Activated naive CD4-positive, alpha-beta T cell treated with anti-CD3 and anti-CD28 coated beads for 36 hours (primary cell): ENCODE data around the gene CD40LG. TPM values are rescaled to one million over a fixed set of nuclear protein-coding genes. Genes with fewer than 3 reads are reported as not detected.
A peak's percentile ranks its signal among the peaks of the same experiment; 100 is the strongest.

Source experiments
- CTCF ChIA-PET: fragments of 350-600 bp; sonication (Branson Sonifier 250); formaldehyde crosslinking; loops from one replicate; lab custom pipeline; 2021; ENCODE audit warnings: antibody characterized with exemption; lab: Charles Lee
- DNase-seq: peaks from one replicate; pipeline ENCODE4 v3.0.0-alpha.2; 2020
- H3K27ac Mint-ChIP-seq: one replicate; pipeline ENCODE4 v1.8.0; 2021; ENCODE audit warnings: mild to moderate bottlenecking, mixed read lengths
- H3K27me3 Mint-ChIP-seq: one replicate; pipeline ENCODE4 v1.8.0; 2021; ENCODE audit warnings: low read depth, mixed read lengths
- H3K36me3 Mint-ChIP-seq: one replicate; pipeline ENCODE4 v1.8.0; 2021; ENCODE audit warnings: low read depth, mixed read lengths
- H3K4me1 Mint-ChIP-seq: one replicate; pipeline ENCODE4 v1.8.0; 2021; ENCODE audit warnings: low read depth, mixed read lengths
- H3K4me3 Mint-ChIP-seq: one replicate; pipeline ENCODE4 v1.8.0; 2021; ENCODE audit warnings: mild to moderate bottlenecking, moderate library complexity, mixed read lengths
- H3K9me3 Mint-ChIP-seq: one replicate; pipeline ENCODE4 v1.8.0; 2021; ENCODE audit warnings: mixed read lengths
- intact Hi-C: fragments of 100-400 bp; cut with micrococcal nuclease; formaldehyde crosslinking; loops from one replicate; pipeline ENCODE4 v1.15.1; 2023
- total RNA-seq, 2 experiments: library from RNA; stranded (reverse); gene quantifications; one replicate each; pipeline ENCODE4 v1.2.3, GENCODE V29; 2021

Gene CD40LG
- total RNA-seq, 2 experiments from 2014 or later = 121 to 122 TPM

DNA sequence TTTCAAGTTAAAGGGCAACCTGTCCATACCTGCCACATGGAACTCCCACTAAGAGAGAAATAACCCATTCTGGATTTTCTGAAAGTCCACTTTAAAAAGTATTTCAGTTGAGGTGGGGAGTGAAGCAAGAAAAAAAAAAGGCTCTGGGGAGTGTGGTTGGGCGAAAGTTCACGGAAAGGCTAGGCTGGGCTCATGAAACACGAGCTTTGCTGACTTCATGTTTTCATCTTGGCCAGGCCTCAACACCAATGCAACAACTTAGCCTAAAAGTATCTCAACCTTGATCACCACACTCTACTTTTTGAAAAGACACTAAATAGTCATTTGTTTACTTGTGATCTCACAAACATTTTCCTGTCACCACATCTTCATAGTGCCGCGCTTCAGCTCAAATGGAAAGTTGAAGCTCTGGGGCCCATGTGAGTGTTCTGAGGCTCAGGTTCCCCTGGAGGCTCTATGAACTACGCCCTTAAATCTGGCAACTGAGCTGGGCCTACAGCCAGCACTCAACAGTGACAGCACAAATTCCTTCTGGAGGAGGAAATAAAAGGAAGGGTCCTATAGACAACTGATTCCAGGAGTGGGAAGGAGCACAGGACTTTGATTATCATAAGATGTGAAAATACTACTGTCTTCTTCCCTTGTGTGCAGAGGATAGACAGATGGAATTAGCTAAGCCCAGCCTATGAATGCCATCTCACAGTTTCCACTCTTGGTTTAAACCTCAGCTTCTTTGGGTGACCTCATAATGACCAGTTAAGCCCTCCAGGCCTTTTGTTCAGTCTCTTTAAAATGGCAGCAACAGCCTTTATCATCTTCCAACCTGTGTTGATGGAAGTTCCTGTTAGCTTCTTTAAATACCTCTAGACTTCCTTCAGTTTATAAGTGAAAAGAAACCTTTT lies 5.1 kb downstream of the CD40LG start:
- H3K4me1 Mint-ChIP-seq = peaks cover 34% of the 10 kb centered on the region

DNA sequence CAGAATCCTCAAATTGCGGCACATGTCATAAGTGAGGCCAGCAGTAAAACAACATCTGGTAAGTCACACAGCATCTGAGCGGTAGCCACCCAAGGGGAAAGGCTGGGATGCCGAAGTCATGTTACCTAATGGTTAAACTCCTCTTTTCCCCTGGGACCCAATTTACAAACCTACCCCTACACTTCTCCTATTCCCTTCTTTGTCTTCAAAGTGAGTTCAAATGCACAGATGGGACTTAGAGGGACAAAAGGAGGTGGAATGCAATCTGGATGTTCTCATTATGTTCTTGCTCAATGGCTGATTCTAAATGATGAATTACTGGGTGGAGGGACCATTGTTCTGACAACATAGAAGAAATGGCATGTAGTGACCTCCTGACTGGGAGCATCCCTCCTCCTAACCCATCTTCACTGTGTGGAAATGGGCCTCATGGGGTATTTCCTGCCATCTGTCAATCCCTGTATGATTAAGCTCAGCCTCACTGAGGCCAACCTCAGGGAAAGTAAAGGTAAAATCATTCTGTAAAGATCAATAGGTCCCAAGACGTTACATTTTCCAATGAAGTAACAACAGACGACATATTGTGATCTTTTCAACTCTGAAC lies 8.5 kb downstream of the CD40LG start:
- peaks cover 94% of the 10 kb centered on the region for H3K36me3 Mint-ChIP-seq
- H3K4me1 Mint-ChIP-seq = peaks cover 61% of the 10 kb centered on the region
- peak overlapping the region; percentile 96 for H3K4me3 Mint-ChIP-seq
- DNase-seq = peak; percentile 43
- intact Hi-C loops = loop anchor here (5.0 kb wide), 3 partner anchors 111 to 271 kb away; partner anchors contain the start of gene HTATSF1
- CTCF ChIA-PET = interaction anchor here (0.6 to 1.5 kb wide), 2 partner anchors 39 to 79 kb away, joined by 3 to 5 read pairs; no protein-coding TSS in a partner anchor
- H3K27ac Mint-ChIP-seq = peak overlapping the region; percentile 100
- no peaks in the 10 kb centered on the region for H3K27me3 Mint-ChIP-seq
- no peaks in the 10 kb centered on the region for H3K9me3 Mint-ChIP-seq

More for the DNA sequence above, 5.1 kb downstream of the CD40LG start:
- H3K27ac Mint-ChIP-seq = peak overlapping the region; percentile 100
- H3K4me3 Mint-ChIP-seq = peak overlapping the region; percentile 96
- H3K27me3 Mint-ChIP-seq = no peaks in the 10 kb centered on the region
- CTCF ChIA-PET = interaction anchor here (0.8 kb wide), 1 partner anchor 42 kb away, joined by 3 read pairs; no protein-coding TSS in a partner anchor
- DNase-seq = peak; percentile 51
- H3K36me3 Mint-ChIP-seq = peaks cover 94% of the 10 kb centered on the region
- intact Hi-C loops = loop anchor here (1.0 kb wide), 1 partner anchor 41 kb away; no protein-coding TSS in a partner anchor
- no peaks in the 10 kb centered on the region for H3K9me3 Mint-ChIP-seq

DNA sequence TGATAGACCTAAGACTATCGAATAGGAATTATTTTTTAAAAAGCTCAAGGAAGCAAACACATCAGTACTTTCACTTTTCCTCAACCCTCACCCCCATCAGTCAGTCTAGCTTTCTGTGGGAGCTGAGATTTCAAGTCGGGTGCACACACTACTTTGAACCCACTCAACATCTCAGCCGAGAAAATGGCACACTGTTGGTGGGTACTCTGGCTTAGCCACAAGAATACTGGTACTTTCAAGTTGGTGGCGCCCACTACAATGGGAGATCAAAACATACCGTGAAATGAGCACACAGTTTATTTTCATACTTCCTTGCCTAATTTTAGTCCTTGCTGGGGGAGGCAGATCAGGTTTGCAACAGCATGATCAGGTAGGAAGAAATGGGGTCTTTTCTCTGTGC lies 10.2 kb downstream of the CD40LG start:
- Mint-ChIP-seq H3K9me3 (no peaks in the 10 kb centered on the region), H3K4me1 (peaks cover 74% of the 10 kb centered on the region), H3K27ac (peak overlapping the region; percentile 100), H3K27me3 (no peaks in the 10 kb centered on the region), H3K4me3 (peak overlapping the region; percentile 96), H3K36me3 (peaks cover 82% of the 10 kb centered on the region)
- intact Hi-C loops = loop anchor here (5.0 kb wide), 3 partner anchors 109 to 269 kb away; partner anchors contain the start of gene HTATSF1
- CTCF ChIA-PET = interaction anchor here (0.6 to 2.5 kb wide), 8 partner anchors 8 to 88 kb away, joined by 3 to 11 read pairs (median 4); no protein-coding TSS in a partner anchor
- DNase-seq = peak; percentile 34

DNA sequence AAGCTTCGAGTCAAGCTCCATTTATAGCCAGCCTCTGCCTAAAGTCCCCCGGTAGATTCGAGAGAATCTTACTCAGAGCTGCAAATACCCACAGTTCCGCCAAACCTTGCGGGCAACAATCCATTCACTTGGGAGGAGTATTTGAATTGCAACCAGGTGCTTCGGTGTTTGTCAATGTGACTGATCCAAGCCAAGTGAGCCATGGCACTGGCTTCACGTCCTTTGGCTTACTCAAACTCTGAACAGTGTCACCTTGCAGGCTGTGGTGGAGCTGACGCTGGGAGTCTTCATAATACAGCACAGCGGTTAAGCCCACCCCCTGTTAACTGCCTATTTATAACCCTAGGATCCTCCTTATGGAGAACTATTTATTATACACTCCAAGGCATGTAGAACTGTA lies 11.2 kb downstream of the CD40LG start:
- H3K4me1 Mint-ChIP-seq = peaks cover 81% of the 10 kb centered on the region
- intact Hi-C loops = loop anchor here (1.0 to 5.0 kb wide), 5 partner anchors 11 to 268 kb away; partner anchors contain the start of genes CD40LG and HTATSF1
- no peaks in the 10 kb centered on the region for H3K27me3 Mint-ChIP-seq
- DNase-seq = peak; percentile 67
- peak overlapping the region; percentile 96 for H3K4me3 Mint-ChIP-seq
- CTCF ChIA-PET = interaction anchor here (0.6 to 2.5 kb wide), 8 partner anchors 9 to 82 kb away, joined by 3 to 11 read pairs (median 4); no protein-coding TSS in a partner anchor
- peaks cover 6% of the 10 kb centered on the region for H3K9me3 Mint-ChIP-seq
- peak overlapping the region; percentile 100 for H3K27ac Mint-ChIP-seq
- peaks cover 80% of the 10 kb centered on the region for H3K36me3 Mint-ChIP-seq

DNA sequence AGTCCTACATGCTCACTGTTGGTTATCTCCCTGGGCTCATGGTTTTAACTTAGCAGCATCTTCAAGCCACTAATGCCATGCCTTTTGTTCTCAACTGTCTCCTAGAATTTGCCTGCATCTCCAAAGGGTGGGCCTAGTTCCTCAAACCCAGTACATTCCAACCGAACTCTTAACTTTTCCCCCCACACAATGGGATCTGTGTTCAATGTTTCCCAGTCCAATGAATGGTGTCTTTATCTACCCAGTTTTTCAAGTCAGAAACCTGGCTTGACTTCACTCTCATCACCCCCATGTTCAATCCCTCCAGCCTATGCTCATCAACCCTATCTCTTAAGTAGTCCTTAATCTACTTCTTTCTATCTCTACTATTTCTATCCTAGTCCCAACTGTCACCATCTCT lies 12.9 kb downstream of the CD40LG start:
- peaks cover 81% of the 10 kb centered on the region for H3K4me1 Mint-ChIP-seq
- peaks cover 76% of the 10 kb centered on the region for H3K36me3 Mint-ChIP-seq
- CTCF ChIA-PET = interaction anchor here (0.8 to 0.9 kb wide), 3 partner anchors 13 to 34 kb away, joined by 3 to 5 read pairs (median 4); no protein-coding TSS in a partner anchor
- H3K4me3 Mint-ChIP-seq = peak overlapping the region; percentile 49
- H3K27ac Mint-ChIP-seq = peak overlapping the region; percentile 100
- H3K9me3 Mint-ChIP-seq = peaks cover 13% of the 10 kb centered on the region
- intact Hi-C loops = no loop called here
- no peak for DNase-seq
- H3K27me3 Mint-ChIP-seq = no peaks in the 10 kb centered on the region

DNA sequence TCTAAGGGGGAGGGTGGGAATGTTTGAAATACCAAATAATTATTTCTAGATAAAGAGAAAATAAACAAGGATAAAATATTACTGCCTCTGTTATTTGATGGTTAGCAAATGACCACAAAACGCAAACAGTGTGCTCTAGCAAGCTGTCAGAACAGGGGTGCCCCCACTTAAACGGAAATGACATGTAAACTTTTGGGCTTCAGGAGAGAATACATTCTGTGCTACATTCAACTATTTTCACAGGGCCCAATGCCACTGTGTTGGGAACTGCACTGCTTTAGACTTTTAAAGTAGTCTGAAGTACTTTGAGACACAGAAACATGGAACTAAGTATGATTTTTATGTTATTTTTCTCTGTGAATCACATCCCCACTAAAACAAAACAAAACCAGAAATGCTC lies 14.1 kb downstream of the CD40LG start:
- intact Hi-C loops = no loop called here
- H3K4me3 Mint-ChIP-seq = no peak overlapping the region
- CTCF ChIA-PET = no interaction called here
- peaks cover 82% of the 10 kb centered on the region for H3K4me1 Mint-ChIP-seq
- H3K36me3 Mint-ChIP-seq = peaks cover 71% of the 10 kb centered on the region
- peak; percentile 38 for DNase-seq
- H3K27ac Mint-ChIP-seq = peak overlapping the region; percentile 85
- no peaks in the 10 kb centered on the region for H3K27me3 Mint-ChIP-seq
- peaks cover 13% of the 10 kb centered on the region for H3K9me3 Mint-ChIP-seq

DNA sequence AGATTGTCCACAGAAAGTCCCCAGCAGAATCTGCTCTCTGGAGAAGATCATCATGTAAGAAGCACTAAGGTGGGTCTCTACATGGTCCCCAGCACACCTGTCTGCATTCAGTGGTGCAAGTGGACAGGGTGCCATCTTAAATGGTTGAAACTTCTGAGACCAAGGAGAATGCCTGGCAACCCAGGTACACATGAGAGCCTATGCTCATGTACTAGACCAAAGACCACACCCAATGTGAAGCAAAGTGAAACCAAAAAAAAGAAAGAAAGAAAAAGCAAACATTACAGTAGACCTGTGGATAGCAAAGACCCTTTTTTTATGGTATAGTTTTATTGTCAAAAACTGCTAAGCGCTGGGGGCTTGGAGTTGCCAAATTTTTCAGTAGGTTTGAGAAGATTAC lies 15.0 kb downstream of the CD40LG start:
- Mint-ChIP-seq H3K27me3 (no peaks in the 10 kb centered on the region), H3K4me1 (peaks cover 83% of the 10 kb centered on the region), H3K27ac (peak overlapping the region; percentile 85), H3K9me3 (peaks cover 13% of the 10 kb centered on the region), H3K4me3 (no peak overlapping the region), H3K36me3 (peaks cover 71% of the 10 kb centered on the region)
- no peak for DNase-seq
- CTCF ChIA-PET = no interaction called here
- intact Hi-C loops = no loop called here

DNA sequence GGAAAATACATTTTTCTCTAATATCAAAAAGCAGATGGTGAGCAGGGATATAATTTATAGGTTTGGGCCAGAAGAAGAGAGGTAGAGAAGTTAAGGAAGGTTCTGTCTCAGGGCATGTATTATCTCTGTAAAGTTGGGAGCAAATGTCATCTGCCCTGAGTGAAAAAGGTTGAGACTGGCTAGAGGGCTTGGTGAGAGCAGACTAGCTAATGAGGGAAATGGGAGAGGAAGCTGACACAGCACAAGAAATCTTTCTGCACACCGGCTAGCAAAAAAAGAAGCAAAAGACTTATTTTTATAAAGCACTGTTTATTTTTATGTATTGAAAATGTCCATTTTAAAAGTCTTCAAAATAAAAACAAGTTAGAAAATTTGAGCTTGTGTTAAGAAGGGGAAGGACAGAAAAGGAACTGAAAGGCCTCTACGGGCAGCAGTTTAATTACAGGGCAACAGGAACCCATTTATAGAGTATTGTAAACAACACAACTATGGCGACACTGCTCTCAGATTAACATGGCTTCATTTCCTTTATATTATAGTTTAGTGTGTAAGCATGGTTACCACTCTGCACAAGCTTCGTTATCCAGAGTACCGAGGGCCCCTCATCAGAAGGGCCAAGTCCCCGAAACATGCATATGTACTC lies 17.4 kb downstream of the CD40LG start:
- H3K9me3 Mint-ChIP-seq = peaks cover 13% of the 10 kb centered on the region
- CTCF ChIA-PET = interaction anchor here (1.5 kb wide), 2 partner anchors 29 to 57 kb away, joined by 3 to 6 read pairs; no protein-coding TSS in a partner anchor
- H3K27me3 Mint-ChIP-seq = no peaks in the 10 kb centered on the region
- H3K4me3 Mint-ChIP-seq = no peak overlapping the region
- intact Hi-C loops = no loop called here
- H3K4me1 Mint-ChIP-seq = peaks cover 79% of the 10 kb centered on the region
- H3K36me3 Mint-ChIP-seq = peaks cover 66% of the 10 kb centered on the region
- DNase-seq = no peak
- H3K27ac Mint-ChIP-seq = peak overlapping the region; percentile 75

DNA sequence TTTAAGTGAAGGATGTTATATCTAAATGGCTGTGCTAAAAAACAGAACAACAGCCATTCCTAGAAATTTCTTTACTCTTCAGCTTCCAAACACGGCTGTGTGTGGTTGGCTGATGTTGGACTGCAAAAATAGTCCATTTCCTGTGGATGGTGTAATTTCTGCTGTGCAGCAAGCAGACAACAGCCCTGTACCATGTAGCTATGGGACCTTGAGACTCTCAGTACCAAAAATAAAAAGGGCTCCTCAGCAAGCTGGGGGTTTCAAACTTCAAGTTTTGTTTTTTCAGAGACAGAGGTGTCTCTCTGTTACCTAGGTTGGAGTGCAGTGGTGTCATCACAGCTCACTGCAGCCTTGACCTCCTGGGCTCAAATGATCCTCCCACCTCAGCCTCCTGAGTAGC lies 18.1 kb downstream of the CD40LG start:
- no peak for DNase-seq
- Mint-ChIP-seq H3K27ac (no peak overlapping the region), H3K9me3 (peaks cover 13% of the 10 kb centered on the region), H3K4me1 (peaks cover 82% of the 10 kb centered on the region), H3K27me3 (no peaks in the 10 kb centered on the region), H3K36me3 (peaks cover 67% of the 10 kb centered on the region), H3K4me3 (no peak overlapping the region)
- intact Hi-C loops = no loop called here
- CTCF ChIA-PET = interaction anchor here (0.6 to 1.5 kb wide), 3 partner anchors 29 to 57 kb away, joined by 3 to 6 read pairs (median 3); no protein-coding TSS in a partner anchor

DNA sequence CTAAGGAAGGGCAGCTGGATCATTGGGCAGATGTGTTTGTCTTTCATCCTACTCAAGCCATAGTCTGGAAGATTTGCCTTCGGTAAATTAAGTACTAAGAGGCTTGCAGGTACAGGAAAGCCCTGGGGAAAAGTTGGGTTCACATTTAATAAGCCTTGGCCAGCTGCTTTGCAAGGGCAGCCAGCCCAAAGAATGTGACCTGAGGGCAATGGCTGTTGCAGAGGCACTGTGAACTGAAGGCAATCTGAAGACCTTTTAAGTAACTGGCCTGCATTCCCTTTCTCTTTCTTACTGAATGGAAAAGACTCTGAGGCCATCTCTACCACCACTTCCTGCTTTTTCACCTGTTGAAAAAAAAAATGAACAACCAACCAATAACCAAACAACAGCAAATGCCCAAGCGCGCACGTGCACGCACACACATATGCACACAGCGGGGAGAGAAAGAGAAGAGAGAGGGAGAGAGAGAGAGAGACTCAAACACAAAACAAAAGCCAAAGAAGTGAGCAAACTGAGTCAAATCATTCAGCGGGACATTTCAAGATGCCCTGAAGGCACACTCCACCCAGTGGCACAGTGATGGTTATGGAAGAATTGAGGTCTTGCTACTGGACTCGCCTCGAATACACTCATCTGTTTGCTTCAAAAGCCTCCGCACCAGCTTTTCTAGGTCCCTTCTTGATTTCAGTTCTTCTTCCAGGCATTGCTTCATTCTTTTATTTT lies 19.6 kb downstream of the CD40LG start:
- peaks cover 85% of the 10 kb centered on the region for H3K4me1 Mint-ChIP-seq
- CTCF ChIA-PET = no interaction called here
- H3K27me3 Mint-ChIP-seq = no peaks in the 10 kb centered on the region
- peak overlapping the region; percentile 67 for H3K27ac Mint-ChIP-seq
- H3K36me3 Mint-ChIP-seq = peaks cover 73% of the 10 kb centered on the region
- peaks cover 13% of the 10 kb centered on the region for H3K9me3 Mint-ChIP-seq
- intact Hi-C loops = no loop called here
- H3K4me3 Mint-ChIP-seq = no peak overlapping the region
- DNase-seq = no peak

DNA sequence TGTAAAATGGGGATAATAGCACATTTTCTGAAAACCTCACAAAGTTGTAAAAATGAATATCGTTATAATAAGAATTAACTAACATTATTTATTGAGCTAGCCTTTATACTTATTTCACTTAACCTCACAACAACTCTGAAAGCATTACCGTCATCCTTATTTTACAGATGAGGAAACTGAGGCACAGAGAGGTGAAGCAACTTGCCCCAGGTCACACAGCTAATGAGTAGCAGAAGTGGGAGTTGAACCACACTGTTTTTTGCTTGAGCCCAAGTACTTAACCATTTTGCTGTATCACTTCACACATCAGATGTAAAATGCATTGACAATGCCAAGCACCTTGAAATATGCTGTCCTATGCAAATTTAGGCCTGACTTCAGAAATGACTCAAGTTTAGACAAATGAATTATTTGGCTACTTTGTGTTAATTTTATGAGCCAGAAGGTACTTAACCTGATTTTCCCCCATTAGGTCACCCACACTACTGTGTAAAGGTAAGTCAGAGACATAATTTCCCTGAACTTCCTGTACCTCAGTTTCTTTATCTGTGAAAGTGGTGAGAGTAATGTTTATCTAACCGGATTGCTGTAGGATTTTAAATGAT lies 23.1 kb downstream of the CD40LG start:
- Mint-ChIP-seq H3K4me1 (peaks cover 91% of the 10 kb centered on the region), H3K27ac (peak overlapping the region; percentile 83), H3K9me3 (no peaks in the 10 kb centered on the region), H3K27me3 (no peaks in the 10 kb centered on the region), H3K36me3 (peaks cover 65% of the 10 kb centered on the region), H3K4me3 (no peak overlapping the region)
- no peak for DNase-seq
- intact Hi-C loops = loop anchor here (1.0 kb wide), 1 partner anchor 12 kb away; no protein-coding TSS in a partner anchor
- CTCF ChIA-PET = interaction anchor here (1.2 kb wide), 1 partner anchor 54 kb away, joined by 4 read pairs; no protein-coding TSS in a partner anchor
